ENCODE measurements around the gene ZNF428.

DNA sequence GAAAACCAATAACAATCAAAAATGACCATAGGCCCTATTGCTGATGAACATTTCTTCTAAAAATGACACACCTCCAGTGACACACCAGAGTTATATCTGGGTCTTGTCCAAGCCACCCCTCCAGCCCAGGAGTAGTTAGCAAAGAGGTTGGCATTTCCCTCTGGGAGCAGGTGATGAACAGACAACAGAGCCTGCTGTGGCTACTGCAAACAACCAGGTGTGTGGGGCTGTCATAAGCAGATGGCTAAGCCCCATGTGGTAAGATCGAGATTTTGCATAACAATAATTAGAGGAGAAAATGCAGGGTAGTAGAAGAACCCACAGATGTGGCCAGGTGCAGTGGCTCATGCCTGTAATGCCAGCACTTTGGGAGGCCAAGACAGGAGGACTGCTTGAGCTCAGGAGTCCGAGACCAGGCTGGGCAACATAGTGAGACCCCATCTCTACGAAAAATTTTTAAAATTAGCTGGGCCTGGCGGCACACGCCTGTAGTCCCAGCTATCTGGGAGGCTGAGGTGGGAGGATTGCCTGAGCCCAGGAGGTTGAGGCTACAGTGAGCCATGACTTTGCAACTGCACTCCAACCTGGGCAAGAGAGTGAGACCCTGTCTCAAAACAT, 49.1 kb downstream of the ZNF428 start:
- TF ChIP-seq, protein P1, sequence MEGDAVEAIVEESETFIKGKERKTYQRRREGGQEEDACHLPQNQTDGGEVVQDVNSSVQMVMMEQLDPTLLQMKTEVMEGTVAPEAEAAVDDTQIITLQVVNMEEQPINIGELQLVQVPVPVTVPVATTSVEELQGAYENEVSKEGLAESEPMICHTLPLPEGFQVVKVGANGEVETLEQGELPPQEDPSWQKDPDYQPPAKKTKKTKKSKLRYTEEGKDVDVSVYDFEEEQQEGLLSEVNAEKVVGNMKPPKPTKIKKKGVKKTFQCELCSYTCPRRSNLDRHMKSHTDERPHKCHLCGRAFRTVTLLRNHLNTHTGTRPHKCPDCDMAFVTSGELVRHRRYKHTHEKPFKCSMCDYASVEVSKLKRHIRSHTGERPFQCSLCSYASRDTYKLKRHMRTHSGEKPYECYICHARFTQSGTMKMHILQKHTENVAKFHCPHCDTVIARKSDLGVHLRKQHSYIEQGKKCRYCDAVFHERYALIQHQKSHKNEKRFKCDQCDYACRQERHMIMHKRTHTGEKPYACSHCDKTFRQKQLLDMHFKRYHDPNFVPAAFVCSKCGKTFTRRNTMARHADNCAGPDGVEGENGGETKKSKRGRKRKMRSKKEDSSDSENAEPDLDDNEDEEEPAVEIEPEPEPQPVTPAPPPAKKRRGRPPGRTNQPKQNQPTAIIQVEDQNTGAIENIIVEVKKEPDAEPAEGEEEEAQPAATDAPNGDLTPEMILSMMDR (IDR thresholded peaks at IDR 0.05; ENCODE audit: low read depth, low read length, poor library complexity, severe bottlenecking), result no peak
- TF ChIP-seq EZH2phosphoT487 (IDR thresholded peaks at IDR 0.05; ENCODE audit: borderline replicate concordance, low read length), result no peak
